KMS-11 (cell line): ENCODE data around the gene TDRD7.
A peak's percentile ranks its signal among the peaks of the same experiment; 100 is the strongest.

Experiments used
- H2AFZ ChIP-seq: fragments of 200-600 bp; sonication (generic); 2 replicates; pipeline ENCODE4 v1.6.1; 2016; ENCODE audit warnings: antibody characterized with exemption, mixed run types, low read depth
- H3K27ac ChIP-seq: fragments of 200-600 bp; sonication (generic); 2 replicates; pipeline ENCODE4 v1.6.1; 2016; ENCODE audit warnings: mild to moderate bottlenecking, mixed run types
- H3K27me3 ChIP-seq: fragments of 200-600 bp; sonication (generic); 2 replicates; pipeline ENCODE4 v1.6.1; 2017; ENCODE audit warnings: mild to moderate bottlenecking, low read depth, mixed run types, moderate library complexity; ENCODE audit not compliant: insufficient read depth
- H3K36me3 ChIP-seq: fragments of 200-600 bp; sonication (generic); 2 replicates; pipeline ENCODE4 v1.6.1; 2017; ENCODE audit warnings: mild to moderate bottlenecking, mixed run types; ENCODE audit not compliant: insufficient read depth
- H3K4me1 ChIP-seq: fragments of 200-600 bp; sonication (generic); 2 replicates; pipeline ENCODE4 v1.6.1; 2016; ENCODE audit warnings: mild to moderate bottlenecking, low read depth, mixed run types; ENCODE audit not compliant: poor library complexity, severe bottlenecking
- H3K4me2 ChIP-seq: fragments of 200-600 bp; sonication (generic); 2 replicates; pipeline ENCODE4 v1.7.0; 2016; ENCODE audit warnings: mild to moderate bottlenecking, mixed run types
- H3K4me3 ChIP-seq: fragments of 200-600 bp; sonication (generic); IDR thresholded peaks from 2 replicates; pipeline ENCODE4 v1.6.1; 2017; ENCODE audit warnings: low read depth, low read length, mixed read lengths; ENCODE audit not compliant: insufficient read depth
- H3K79me2 ChIP-seq: fragments of 200-600 bp; sonication (generic); 2 replicates; pipeline ENCODE4 v1.6.1; 2016; ENCODE audit warnings: low read depth, mixed run types; ENCODE audit not compliant: insufficient read depth
- H3K9ac ChIP-seq: fragments of 200-600 bp; sonication (generic); 2 replicates; pipeline ENCODE4 v1.6.1; 2016; ENCODE audit warnings: mild to moderate bottlenecking, mixed run types
- H4K20me1 ChIP-seq: fragments of 200-600 bp; sonication (generic); 2 replicates; pipeline ENCODE4 v1.6.1; 2016; ENCODE audit warnings: mild to moderate bottlenecking, mixed run types; ENCODE audit not compliant: insufficient read depth
- CTCF ChIP-seq: fragments of 200-600 bp; sonication (generic); conservative IDR thresholded peaks from 2 replicates; pipeline ENCODE4 v1.6.1; 2017; ENCODE audit warnings: low read depth, mild to moderate bottlenecking, antibody characterized with exemption, low read length, moderate library complexity, mixed read lengths

TDRD7 gene

GRCh38 chr9:97502222-97502983 is 90.5 kb downstream of the TDRD7 start:
- no peaks in the 10 kb centered on the region for H3K36me3 ChIP-seq
- no peaks in the 10 kb centered on the region; the same call in 1 of the 2 replicates for H3K27me3 ChIP-seq
- H3K79me2 ChIP-seq, result 0 out of 2 replicates have a peak, but pooled peaks cover 4% of the 10 kb centered on the region
- H3K9ac ChIP-seq, result peak overlapping the region; percentile 47; the same call in 1 of the 2 replicates
- H3K4me2 ChIP-seq, result peak overlapping the region; percentile 96
- peaks cover 24% of the 10 kb centered on the region for H3K4me1 ChIP-seq
- TF ChIP-seq CTCF, result no peak
- H3K4me3 ChIP-seq, result no peak overlapping the region
- H3K27ac ChIP-seq, result peak overlapping the region; percentile 29; the same call in 1 of the 2 replicates
- no peaks in the 10 kb centered on the region for H4K20me1 ChIP-seq
- peak overlapping the region; percentile 70 for H2AFZ ChIP-seq

GRCh38 chr9:97502984-97503861 is 91.3 kb downstream of the TDRD7 start:
- H3K79me2 ChIP-seq, result 0 out of 2 replicates have a peak, but pooled peaks cover 4% of the 10 kb centered on the region
- no peaks in the 10 kb centered on the region for H4K20me1 ChIP-seq
- H3K36me3 ChIP-seq, result no peaks in the 10 kb centered on the region
- H3K4me1 ChIP-seq, result peaks cover 24% of the 10 kb centered on the region
- no peak overlapping the region for H3K27ac ChIP-seq
- no peak overlapping the region for H3K4me3 ChIP-seq
- peak; percentile 27; the same call in 1 of the 2 replicates for TF ChIP-seq CTCF
- peak overlapping the region; percentile 70; the same call in 1 of the 2 replicates for H2AFZ ChIP-seq
- no peaks in the 10 kb centered on the region; the same call in 1 of the 2 replicates for H3K27me3 ChIP-seq
- peak overlapping the region; percentile 96 for H3K4me2 ChIP-seq
- H3K9ac ChIP-seq, result peak overlapping the region; percentile 11; the same call in 1 of the 2 replicates

- H3K4me1 ChIP-seq, result peaks cover 24% of the 10 kb centered on the region
- no peaks in the 10 kb centered on the region for H4K20me1 ChIP-seq
- 0 out of 2 replicates have a peak, but pooled peaks cover 4% of the 10 kb centered on the region for H3K79me2 ChIP-seq
- no peak for TF ChIP-seq CTCF
- H3K4me2 ChIP-seq, result peak overlapping the region; percentile 96; the same call in 1 of the 2 replicates
- no peak overlapping the region for H3K4me3 ChIP-seq
- no peak overlapping the region for H3K9ac ChIP-seq
- no peaks in the 10 kb centered on the region for H3K36me3 ChIP-seq
- H3K27me3 ChIP-seq, result no peaks in the 10 kb centered on the region; the same call in 1 of the 2 replicates
- H2AFZ ChIP-seq, result no peak overlapping the region
- H3K27ac ChIP-seq, result no peak overlapping the region
Measured at GRCh38 chr9:97503862-97504210, 91.9 kb downstream of the TDRD7 start.

- H3K9ac ChIP-seq, result no peak overlapping the region
- no peak overlapping the region for H3K27ac ChIP-seq
- no peaks in the 10 kb centered on the region for H3K36me3 ChIP-seq
- no peak for TF ChIP-seq CTCF
- peaks cover 23% of the 10 kb centered on the region for H3K4me1 ChIP-seq
- no peak overlapping the region for H2AFZ ChIP-seq
- H3K4me2 ChIP-seq, result no peak overlapping the region
- H4K20me1 ChIP-seq, result no peaks in the 10 kb centered on the region
- no peak overlapping the region for H3K4me3 ChIP-seq
- H3K79me2 ChIP-seq, result 0 out of 2 replicates have a peak, but pooled peaks cover 4% of the 10 kb centered on the region
- H3K27me3 ChIP-seq, result no peaks in the 10 kb centered on the region; the same call in 1 of the 2 replicates
Measured at GRCh38 chr9:97504381-97505216, 92.7 kb downstream of the TDRD7 start.
